RWPE1 (cell line): ENCODE data around the gene MAMSTR.
"Not testable (repeated sequence)": the region's sequence is repeated elsewhere in the genome, so short reads cannot be mapped to it uniquely, and the experiment has no call there.

Source experiments
- CTCF ChIA-PET: fragments of 350-600 bp; sonication (Branson Sonifier 250); formaldehyde crosslinking; extraction: SDS; loops from one replicate; lab custom pipeline; 2021; lab: Yijun Ruan, JAX
- POLR2A ChIA-PET: fragments of 400-600 bp; formaldehyde crosslinking; extraction: SDS; loops from one replicate; lab custom pipeline; 2020; ENCODE audit warnings: antibody characterized with exemption; ENCODE audit not compliant: low non-redundant PET; lab: Yijun Ruan, JAX
- DNase-seq: peaks from one replicate; pipeline ENCODE4 v3.0.0; 2012; ENCODE audit warnings: low spot score
- H3K27ac ChIP-seq: fragments of 450-650 bp; 2 replicates; pipeline ENCODE4 v1.5.1; 2017
- CTCF ChIP-seq: fragments of 450-650 bp; conservative IDR thresholded peaks from 2 replicates; pipeline ENCODE4 v1.5.1; 2017; ENCODE audit warnings: low read depth, mild to moderate bottlenecking

The MAMSTR gene

GRCh38 chr19:48686088-48686487 lies 33.4 kb downstream of the MAMSTR start:
- DNase-seq = no peak
- ChIA-PET POLR2A (no interaction called here), CTCF (no interaction called here)
- no peak overlapping the region for H3K27ac ChIP-seq
- TF ChIP-seq CTCF = no peak

GRCh38 chr19:48685583-48685982 lies 33.9 kb downstream of the MAMSTR start:
- ChIA-PET CTCF (interaction anchor here (0.7 kb wide), 1 partner anchor 1868 kb away, joined by 3 read pairs; no protein-coding TSS in a partner anchor), POLR2A (no interaction called here)
- DNase-seq = no peak
- TF ChIP-seq CTCF = no peak
- H3K27ac ChIP-seq = no peak overlapping the region

GRCh38 chr19:48683349-48683748 lies 36.2 kb downstream of the MAMSTR start:
- ChIA-PET CTCF (interaction anchor here (0.6 kb wide), 1 partner anchor 887 kb away, joined by 6 read pairs; no protein-coding TSS in a partner anchor), POLR2A (interaction anchor here (0.5 kb wide), 1 partner anchor 48 kb away, joined by 5 read pairs; no protein-coding TSS in a partner anchor)
- no peak for TF ChIP-seq CTCF
- no peak for DNase-seq
- no peak overlapping the region for H3K27ac ChIP-seq

GRCh38 chr19:48681127-48681470 lies 38.4 kb downstream of the MAMSTR start:
- no peak for DNase-seq
- CTCF ChIA-PET = no interaction called here
- H3K27ac ChIP-seq = no peak overlapping the region
- TF ChIP-seq CTCF = no peak
- POLR2A ChIA-PET = no interaction called here

- no peak for DNase-seq
- no peak for TF ChIP-seq CTCF
- ChIA-PET CTCF (no interaction called here), POLR2A (no interaction called here)
- no peak overlapping the region for H3K27ac ChIP-seq
Measured at GRCh38 chr19:48680436-48681126, 38.9 kb downstream of the MAMSTR start.

- CTCF ChIA-PET, DNase-seq, POLR2A ChIA-PET, H3K27ac ChIP-seq: not testable (repeated sequence)
Measured at GRCh38 chr19:48680006-48680405, 39.5 kb downstream of the MAMSTR start.

GRCh38 chr19:48678201-48678600 lies 41.3 kb downstream of the MAMSTR start:
- TF ChIP-seq CTCF = no peak
- no peak for DNase-seq
- ChIA-PET POLR2A (interaction anchor here (0.6 kb wide), 1 partner anchor 454 kb away, joined by 7 read pairs; no protein-coding TSS in a partner anchor), CTCF (interaction anchor here (1.1 kb wide), 1 partner anchor 60 kb away, joined by 4 read pairs; no protein-coding TSS in a partner anchor)
- H3K27ac ChIP-seq = no peak overlapping the region
